K562 (cell line): ENCODE data around the gene AHCYL2. TPM values are rescaled to one million over a fixed set of nuclear protein-coding genes. Genes with fewer than 3 reads are reported as not detected.

ENCODE experiments used
- ARID1B ChIP-seq: fragments of 450-650 bp; IDR thresholded peaks from 2 replicates; pipeline ENCODE4 v1.6.1; 2016; ENCODE audit warnings: antibody characterized with exemption, mild to moderate bottlenecking, inconsistent platforms
- ATF3 ChIP-seq, 2 experiments: fragments of 450-650 bp in 1 of 2; sonication (generic) in 1 of 2; formaldehyde crosslinking in 1 of 2; IDR thresholded peaks in 1 of 2; conservative IDR thresholded peaks in 1 of 2; 2 replicates each; pipeline versions ENCODE4 v1.6.1 to v1.8.1; 2016 to 2023; ENCODE audit warnings: mild to moderate bottlenecking in 2 of 2, moderate library complexity in 2 of 2, inconsistent platforms in 1 of 2, missing genetic modification reagents in 1 of 2
- BCL6 ChIP-seq: fragments of 250-450 bp; sonication (Bioruptor Pico); IDR thresholded peaks from 2 replicates; pipeline ENCODE4 v1.4.0; 2020
- CBFB ChIP-seq: sonication (generic); formaldehyde crosslinking; IDR thresholded peaks from 2 replicates; pipeline ENCODE4 v1.4.0; 2020; ENCODE audit warnings: mild to moderate bottlenecking, missing genetic modification reagents
- CCNT2 ChIP-seq: IDR thresholded peaks from 2 replicates; pipeline ENCODE4 v1.6.1; 2011; ENCODE audit warnings: borderline replicate concordance, low read depth, mild to moderate bottlenecking, moderate library complexity, mixed read lengths, low read length; ENCODE audit not compliant: insufficient read length; ENCODE audit errors: extremely low read depth
- CEBPG ChIP-seq, 3 experiments: fragments of 200-800 bp in 1 of 3; sonication (Bioruptor generic) in 1 of 3; sonication (generic) in 1 of 3; formaldehyde crosslinking in 1 of 3; IDR thresholded peaks in 2 of 3; conservative IDR thresholded peaks in 1 of 3; 2 replicates each; pipeline versions ENCODE4 v1.6.1 to v1.8.0; 2016 to 2022; ENCODE audit warnings: missing compliant biosample characterization in 2 of 3, missing genetic modification characterization in 2 of 3, mild to moderate bottlenecking in 1 of 3, missing genetic modification reagents in 1 of 3
- CREM ChIP-seq: IDR thresholded peaks from 2 replicates; pipeline ENCODE4 v1.6.1; 2014; ENCODE audit warnings: antibody characterized with exemption, low read depth
- GABPB1 ChIP-seq: sonication (generic); formaldehyde crosslinking; IDR thresholded peaks from 2 replicates; pipeline ENCODE4 v1.8.0; 2022; ENCODE audit warnings: mild to moderate bottlenecking, missing genetic modification reagents
- KLF16 ChIP-seq: IDR thresholded peaks from 2 replicates; pipeline ENCODE4 v1.6.1; 2016; ENCODE audit warnings: antibody characterized with exemption
- LCOR ChIP-seq: sonication (generic); formaldehyde crosslinking; IDR thresholded peaks from 2 replicates; pipeline ENCODE4 v1.8.0; 2022; ENCODE audit warnings: mild to moderate bottlenecking, missing genetic modification reagents
- MTA3 ChIP-seq: fragments of 450-650 bp; formaldehyde crosslinking; IDR thresholded peaks from 2 replicates; pipeline ENCODE4 v1.6.1; 2017; ENCODE audit warnings: mild to moderate bottlenecking, borderline replicate concordance
- NKRF ChIP-seq: fragments of 450-650 bp; IDR thresholded peaks from 2 replicates; pipeline ENCODE4 v1.6.1; 2016; ENCODE audit warnings: borderline replicate concordance
- RCOR1 ChIP-seq, 2 experiments: IDR thresholded peaks; 2 replicates each; pipeline ENCODE4 v1.6.1; 2012; ENCODE audit warnings: low read depth in 2 of 2, low read length in 2 of 2, borderline replicate concordance in 1 of 2, improper control_type of control experiment in 1 of 2
- SMAD3 ChIP-seq: fragments of 450-650 bp; formaldehyde crosslinking; conservative IDR thresholded peaks from 2 replicates; pipeline ENCODE4 v1.4.0; 2020; ENCODE audit warnings: mild to moderate bottlenecking
- SOX6 ChIP-seq: fragments of 450-650 bp; IDR thresholded peaks from 2 replicates; pipeline ENCODE4 v1.6.1; 2014; ENCODE audit warnings: mild to moderate bottlenecking
- SRF ChIP-seq, 2 experiments: fragments of 250-450, 450-650 bp in 1 of 2; sonication (Bioruptor Pico) in 1 of 2; sonication (generic) in 1 of 2; formaldehyde crosslinking; IDR thresholded peaks; 2 replicates each; pipeline versions ENCODE4 v1.5.0 to v1.5.1; 2020 to 2022; ENCODE audit warnings: mild to moderate bottlenecking in 1 of 2, missing genetic modification reagents in 1 of 2
- STAG1 ChIP-seq: sonication (generic); formaldehyde crosslinking; IDR thresholded peaks from 2 replicates; pipeline ENCODE4 v1.5.0; 2020; ENCODE audit warnings: missing genetic modification reagents, borderline replicate concordance
- TEAD1 ChIP-seq, 2 experiments: fragments of 450-650 bp in 1 of 2; sonication (generic) in 1 of 2; formaldehyde crosslinking; IDR thresholded peaks; 2 replicates each; pipeline versions ENCODE4 v1.4.0 to v1.8.0; 2020 to 2022; ENCODE audit warnings: mild to moderate bottlenecking in 2 of 2, missing genetic modification reagents in 1 of 2
- XRCC5 ChIP-seq: fragments of 200-400 bp; formaldehyde crosslinking; IDR thresholded peaks from 2 replicates; pipeline ENCODE4 v1.6.1; 2017; ENCODE audit warnings: low read depth, mild to moderate bottlenecking, low read length
- YY1 ChIP-seq, 3 experiments: IDR thresholded peaks; 2 replicates each; pipeline ENCODE4 v1.6.1; 2011; ENCODE audit warnings: low read length in 2 of 3, mild to moderate bottlenecking in 2 of 3, moderate library complexity in 2 of 3, borderline replicate concordance in 1 of 3, control low read depth in 1 of 3, low read depth in 1 of 3; ENCODE audit not compliant: insufficient read depth in 3 of 3, insufficient replicate concordance in 2 of 3, control insufficient read depth in 1 of 3, insufficient read length in 1 of 3; ENCODE audit errors: extremely low read depth in 1 of 3
- ZKSCAN1 ChIP-seq: fragments of 150-350 bp; IDR thresholded peaks from 2 replicates; pipeline ENCODE4 v1.6.1; 2016; ENCODE audit warnings: low read depth, low read length
- ZKSCAN3 ChIP-seq: fragments of 250-450 bp; sonication (Bioruptor Pico); IDR thresholded peaks from 2 replicates; pipeline ENCODE4 v1.4.0; 2020
- ZNF384 ChIP-seq: IDR thresholded peaks from 2 replicates; pipeline ENCODE4 v1.6.1; 2012; ENCODE audit warnings: low read depth, low read length, improper control_type of control experiment
- ZNF507 ChIP-seq: conservative IDR thresholded peaks from 2 replicates; pipeline ENCODE4 v1.6.1; 2017; ENCODE audit warnings: missing genetic modification characterization, missing compliant biosample characterization
- polyA plus RNA-seq, 8 experiments: library from polyadenylated mRNA; depleted of rRNA in 4 of 8; stranded (reverse) in 5 of 8; unstranded in 3 of 8; fragments of >200 nt; fragmentation: Nextera tagmentation in 2 of 8; fragmentation: Illumina TruSeq in 1 of 8; extraction: Ambion mirVana in 2 of 8; extraction: Trizol in 1 of 8; gene quantifications; 2 replicates each; pipeline versions ENCODE4 v1.2.1 to v1.2.3, GENCODE V29; 2011 to 2014; ENCODE audit warnings: inconsistent platforms in 1 of 8, missing spikeins in 1 of 8
- total RNA-seq, 7 experiments: library from RNA; depleted of rRNA in 6 of 7; stranded (reverse); fragments of >200 nt in 6 of 7; fragmentation: Illumina TruSeq in 2 of 7; extraction: Trizol in 2 of 7; gene quantifications; 2 replicates each; pipeline versions ENCODE4 v1.2.1 to v1.2.3, GENCODE V29; 2011 to 2021; ENCODE audit warnings: low replicate concordance in 1 of 7

The AHCYL2 gene
- total and polyA plus RNA-seq, 9 of the 15 experiments (the other 6 are each of a cell fraction or from before 2014, with no cell fraction given) = 0.93 to 10.5 (median 5.2) TPM

GRCh38 chr7:129218514-129219062, 6.2 kb upstream of the AHCYL2 start (continued):
- TF ChIP-seq STAG1 (CRISPR knock-in tag) (peak; percentile 93), BCL6 (CRISPR knock-in tag) (no peak), RCOR1 (IDR thresholded peaks at IDR 0.05; ENCODE audit: borderline replicate concordance in 1 of 2, low read depth in 2 of 2, low read length in 2 of 2) (peak in 1 of 2 experiments; percentile 80; a peak in 1 of 4 replicates), ZKSCAN3 (no peak), CREM (peak; percentile 40; the same call in 1 of the 2 replicates), MTA3 (peak; percentile 27; the same call in 1 of the 2 replicates), SMAD3 (CRISPR knock-in tag) (no peak), ZNF384 (peak; percentile 82), CBFB (CRISPR knock-in tag) (0 out of 2 replicates have a peak, but pooled peaks have one; percentile 52), YY1 (IDR thresholded peaks at IDR 0.05; ENCODE audit: borderline replicate concordance in 1 of 3, control insufficient read depth in 1 of 3, extremely low read depth in 1 of 3, insufficient read depth in 3 of 3, insufficient read length in 1 of 3, insufficient replicate concordance in 2 of 3, low read depth in 1 of 3, low read length in 2 of 3) (peak in 2 of 3 experiments; percentile 33), TEAD1 (CRISPR knock-in tag; IDR thresholded peaks at IDR 0.05) (peak in 1 of 2 experiments; percentile 81; a peak in 1 of 4 replicates), XRCC5 (peak; percentile 80), SOX6 (peak; percentile 33; the same call in 1 of the 2 replicates), NKRF (no peak), ARID1B (no peak), ZNF507 (tag) (no peak), CCNT2 (no peak), GABPB1 (peak; percentile 68; the same call in 1 of the 2 replicates), ZKSCAN1 (0 out of 2 replicates have a peak, but pooled peaks have one; percentile 28), KLF16 (peak; percentile 21; the same call in 1 of the 2 replicates), SRF (CRISPR knock-in tag; IDR thresholded peaks at IDR 0.05) (peak in 1 of 2 experiments; percentile 49; a peak in 1 of 4 replicates), CEBPG (CRISPR knock-in tag; IDR thresholded peaks at IDR 0.05) (0 out of 2 replicates have a peak, but pooled peaks have one; percentile 6), CEBPG (tag; conservative IDR thresholded peaks at IDR 0.05 in 1 of 2, IDR thresholded peaks at IDR 0.05 in 1 of 2) (no peak), LCOR (CRISPR knock-in tag) (peak; percentile 80; the same call in 1 of the 2 replicates), ATF3 (IDR thresholded peaks at IDR 0.05) (no peak), ATF3 (CRISPR knock-in tag; conservative IDR thresholded peaks at IDR 0.05) (0 out of 2 replicates have a peak, but pooled peaks have one; percentile 51)
